ENCODE measurements around the gene TBC1D30. TPM values are rescaled to one million over a fixed set of nuclear protein-coding genes. Genes with fewer than 3 reads are reported as not detected.
"Not testable (repeated sequence)": the region's sequence is repeated elsewhere in the genome, so short reads cannot be mapped to it uniquely, and the experiment has no call there.

TBC1D30 gene
- total RNA-seq, 1 experiment from 2014 or later: 8.9 TPM

DNA sequence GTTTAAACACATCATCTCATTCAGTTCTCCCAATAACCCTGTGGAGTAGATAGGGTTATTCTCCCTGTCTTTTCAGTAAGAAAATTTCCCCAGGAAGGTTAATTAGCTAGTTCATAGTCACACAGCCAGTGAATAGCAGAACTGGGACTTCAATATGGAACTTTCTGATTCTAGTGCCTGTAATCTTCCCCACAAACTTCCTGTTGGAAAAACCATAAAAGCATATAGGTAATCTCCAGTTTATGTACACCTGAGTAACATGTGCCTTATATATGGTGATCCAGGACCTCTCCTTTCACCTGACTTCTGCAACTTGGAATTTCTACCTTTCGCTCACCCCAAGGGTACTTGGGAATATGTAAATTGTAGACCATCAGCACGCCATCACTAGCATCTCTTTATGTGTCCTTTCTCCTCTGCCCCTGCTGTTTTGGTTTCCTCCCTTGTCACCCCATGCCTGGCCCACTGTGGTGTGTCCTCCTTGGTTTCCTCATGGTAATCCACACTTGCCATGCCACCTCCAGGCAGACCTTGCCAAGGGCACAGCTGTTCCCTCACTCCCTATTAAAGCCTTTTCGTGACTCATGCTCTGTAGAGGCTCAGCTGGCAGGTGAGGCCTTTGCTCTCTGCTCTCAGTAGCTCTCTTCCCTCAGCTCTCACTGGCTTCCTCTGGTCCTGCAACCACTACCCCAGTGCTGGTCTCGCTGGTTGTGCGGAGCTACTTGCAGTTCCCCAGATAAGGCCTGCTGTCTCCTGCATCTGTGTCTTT lies 16.7 kb downstream of the TBC1D30 start:
- ATAC-seq (no peak), DNase-seq (ENCODE audit: low read depth, low spot score) (no peak)
- Histone ChIP-seq H3K27ac (ENCODE audit: low read length) (no peak overlapping the region), H3K4me3 (ENCODE audit: low read depth in 2 of 2, low read length in 2 of 2) (no peak overlapping the region), H3K27me3 (ENCODE audit: control insufficient read depth, insufficient read depth, low read length) (no peaks in the 10 kb centered on the region), H3K36me3 (ENCODE audit: control insufficient read depth, insufficient read depth, low read length) (no peaks in the 10 kb centered on the region), H3K9me3 (ENCODE audit: control insufficient read depth, insufficient read depth, low read depth, low read length) (no peaks in the 10 kb centered on the region), H3K4me1 (ENCODE audit: control insufficient read depth, insufficient read depth, low read length) (no peaks in the 10 kb centered on the region)
- TF ChIP-seq SIN3A (IDR thresholded peaks at IDR 0.05; ENCODE audit: borderline replicate concordance, insufficient read depth, low read depth, low read length): no peak
- in situ Hi-C loops (cut with HindIII; ENCODE audit: low pct_unique_long_range_greater_than_20kb, low sequenced_read_pairs): no loop called here
- intact Hi-C loops (cut with micrococcal nuclease; ENCODE audit: unreplicated experiment): no loop called here
- ChIA-PET CTCF (no interaction called here), POLR2A (no interaction called here)
- no TSS peak for BruUV-seq (replicated peaks)

DNA sequence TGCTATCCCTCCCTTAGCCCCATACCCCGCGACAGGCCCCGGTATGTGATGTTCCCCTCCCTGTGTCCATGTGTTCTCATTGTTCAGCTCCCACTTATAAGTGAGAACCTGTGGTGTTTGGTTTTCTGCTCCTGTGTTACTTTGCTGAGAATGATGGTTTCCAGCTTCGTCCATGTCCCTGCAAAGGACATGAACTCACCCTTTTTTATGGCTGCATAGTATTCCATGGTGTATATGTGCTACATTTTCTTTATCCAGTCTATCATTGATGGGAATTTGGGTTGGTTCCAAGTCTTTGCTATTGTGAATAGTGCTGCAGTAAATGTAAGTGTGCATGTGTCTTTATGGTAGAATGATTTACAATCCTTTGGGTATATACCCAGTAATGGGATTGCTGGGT lies 24.0 kb downstream of the TBC1D30 start:
- H3K4me3 ChIP-seq (ENCODE audit: low read depth in 2 of 2, low read length in 2 of 2); CTCF ChIA-PET; H3K9me3 ChIP-seq (ENCODE audit: control insufficient read depth, insufficient read depth, low read depth, low read length); in situ Hi-C loops (cut with HindIII; ENCODE audit: low pct_unique_long_range_greater_than_20kb, low sequenced_read_pairs); POLR2A ChIA-PET; H3K27ac ChIP-seq (ENCODE audit: low read length); H3K4me1 ChIP-seq (ENCODE audit: control insufficient read depth, insufficient read depth, low read length); ATAC-seq; intact Hi-C loops (cut with micrococcal nuclease; ENCODE audit: unreplicated experiment); H3K27me3 ChIP-seq (ENCODE audit: control insufficient read depth, insufficient read depth, low read length); BruUV-seq (replicated peaks); DNase-seq (ENCODE audit: low read depth, low spot score); H3K36me3 ChIP-seq (ENCODE audit: control insufficient read depth, insufficient read depth, low read length): not testable (repeated sequence)

- Histone ChIP-seq H3K27ac (ENCODE audit: low read length) (no peak overlapping the region), H3K9me3 (ENCODE audit: control insufficient read depth, insufficient read depth, low read depth, low read length) (no peaks in the 10 kb centered on the region), H3K4me1 (ENCODE audit: control insufficient read depth, insufficient read depth, low read length) (no peaks in the 10 kb centered on the region), H3K36me3 (ENCODE audit: control insufficient read depth, insufficient read depth, low read length) (no peaks in the 10 kb centered on the region), H3K27me3 (ENCODE audit: control insufficient read depth, insufficient read depth, low read length) (peaks cover 4% of the 10 kb centered on the region), H3K4me3 (ENCODE audit: low read depth in 2 of 2, low read length in 2 of 2) (no peak overlapping the region)
- TF ChIP-seq, protein P1, sequence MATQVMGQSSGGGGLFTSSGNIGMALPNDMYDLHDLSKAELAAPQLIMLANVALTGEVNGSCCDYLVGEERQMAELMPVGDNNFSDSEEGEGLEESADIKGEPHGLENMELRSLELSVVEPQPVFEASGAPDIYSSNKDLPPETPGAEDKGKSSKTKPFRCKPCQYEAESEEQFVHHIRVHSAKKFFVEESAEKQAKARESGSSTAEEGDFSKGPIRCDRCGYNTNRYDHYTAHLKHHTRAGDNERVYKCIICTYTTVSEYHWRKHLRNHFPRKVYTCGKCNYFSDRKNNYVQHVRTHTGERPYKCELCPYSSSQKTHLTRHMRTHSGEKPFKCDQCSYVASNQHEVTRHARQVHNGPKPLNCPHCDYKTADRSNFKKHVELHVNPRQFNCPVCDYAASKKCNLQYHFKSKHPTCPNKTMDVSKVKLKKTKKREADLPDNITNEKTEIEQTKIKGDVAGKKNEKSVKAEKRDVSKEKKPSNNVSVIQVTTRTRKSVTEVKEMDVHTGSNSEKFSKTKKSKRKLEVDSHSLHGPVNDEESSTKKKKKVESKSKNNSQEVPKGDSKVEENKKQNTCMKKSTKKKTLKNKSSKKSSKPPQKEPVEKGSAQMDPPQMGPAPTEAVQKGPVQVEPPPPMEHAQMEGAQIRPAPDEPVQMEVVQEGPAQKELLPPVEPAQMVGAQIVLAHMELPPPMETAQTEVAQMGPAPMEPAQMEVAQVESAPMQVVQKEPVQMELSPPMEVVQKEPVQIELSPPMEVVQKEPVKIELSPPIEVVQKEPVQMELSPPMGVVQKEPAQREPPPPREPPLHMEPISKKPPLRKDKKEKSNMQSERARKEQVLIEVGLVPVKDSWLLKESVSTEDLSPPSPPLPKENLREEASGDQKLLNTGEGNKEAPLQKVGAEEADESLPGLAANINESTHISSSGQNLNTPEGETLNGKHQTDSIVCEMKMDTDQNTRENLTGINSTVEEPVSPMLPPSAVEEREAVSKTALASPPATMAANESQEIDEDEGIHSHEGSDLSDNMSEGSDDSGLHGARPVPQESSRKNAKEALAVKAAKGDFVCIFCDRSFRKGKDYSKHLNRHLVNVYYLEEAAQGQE (IDR thresholded peaks at IDR 0.05; ENCODE audit: insufficient read depth in 1 of 2, low read depth in 2 of 2, low read length in 1 of 2): no peak
- TF ChIP-seq SIN3A (IDR thresholded peaks at IDR 0.05; ENCODE audit: borderline replicate concordance, insufficient read depth, low read depth, low read length) (no peak), TCF7L2 (IDR thresholded peaks at IDR 0.05; ENCODE audit: low read depth, low read length) (no peak), POLR2AphosphoS5 (IDR thresholded peaks at IDR 0.05; ENCODE audit: low read depth, low read length) (no peak)
- TF ChIP-seq, protein P2, sequence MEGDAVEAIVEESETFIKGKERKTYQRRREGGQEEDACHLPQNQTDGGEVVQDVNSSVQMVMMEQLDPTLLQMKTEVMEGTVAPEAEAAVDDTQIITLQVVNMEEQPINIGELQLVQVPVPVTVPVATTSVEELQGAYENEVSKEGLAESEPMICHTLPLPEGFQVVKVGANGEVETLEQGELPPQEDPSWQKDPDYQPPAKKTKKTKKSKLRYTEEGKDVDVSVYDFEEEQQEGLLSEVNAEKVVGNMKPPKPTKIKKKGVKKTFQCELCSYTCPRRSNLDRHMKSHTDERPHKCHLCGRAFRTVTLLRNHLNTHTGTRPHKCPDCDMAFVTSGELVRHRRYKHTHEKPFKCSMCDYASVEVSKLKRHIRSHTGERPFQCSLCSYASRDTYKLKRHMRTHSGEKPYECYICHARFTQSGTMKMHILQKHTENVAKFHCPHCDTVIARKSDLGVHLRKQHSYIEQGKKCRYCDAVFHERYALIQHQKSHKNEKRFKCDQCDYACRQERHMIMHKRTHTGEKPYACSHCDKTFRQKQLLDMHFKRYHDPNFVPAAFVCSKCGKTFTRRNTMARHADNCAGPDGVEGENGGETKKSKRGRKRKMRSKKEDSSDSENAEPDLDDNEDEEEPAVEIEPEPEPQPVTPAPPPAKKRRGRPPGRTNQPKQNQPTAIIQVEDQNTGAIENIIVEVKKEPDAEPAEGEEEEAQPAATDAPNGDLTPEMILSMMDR (IDR thresholded peaks at IDR 0.05): no peak
- BruUV-seq (replicated peaks): no TSS peak
- in situ Hi-C loops (cut with HindIII; ENCODE audit: low pct_unique_long_range_greater_than_20kb, low sequenced_read_pairs): no loop called here
- ChIA-PET POLR2A (no interaction called here), CTCF (no interaction called here)
- ATAC-seq (no peak), DNase-seq (ENCODE audit: low read depth, low spot score) (no peak)
- intact Hi-C loops (cut with micrococcal nuclease; ENCODE audit: unreplicated experiment): no loop called here
Measured at GRCh38 chr12:64858882-64859605, 34.6 kb downstream of the TBC1D30 start.

All from Panc1 (cell line).